ENCODE measurements around the gene UNC45B. TPM values are rescaled to one million over a fixed set of nuclear protein-coding genes. Genes with fewer than 3 reads are reported as not detected.

Gene UNC45B
- polyA plus RNA-seq, 1 of the 3 experiments (the other 2 are of a cell fraction) = not detected

DNA sequence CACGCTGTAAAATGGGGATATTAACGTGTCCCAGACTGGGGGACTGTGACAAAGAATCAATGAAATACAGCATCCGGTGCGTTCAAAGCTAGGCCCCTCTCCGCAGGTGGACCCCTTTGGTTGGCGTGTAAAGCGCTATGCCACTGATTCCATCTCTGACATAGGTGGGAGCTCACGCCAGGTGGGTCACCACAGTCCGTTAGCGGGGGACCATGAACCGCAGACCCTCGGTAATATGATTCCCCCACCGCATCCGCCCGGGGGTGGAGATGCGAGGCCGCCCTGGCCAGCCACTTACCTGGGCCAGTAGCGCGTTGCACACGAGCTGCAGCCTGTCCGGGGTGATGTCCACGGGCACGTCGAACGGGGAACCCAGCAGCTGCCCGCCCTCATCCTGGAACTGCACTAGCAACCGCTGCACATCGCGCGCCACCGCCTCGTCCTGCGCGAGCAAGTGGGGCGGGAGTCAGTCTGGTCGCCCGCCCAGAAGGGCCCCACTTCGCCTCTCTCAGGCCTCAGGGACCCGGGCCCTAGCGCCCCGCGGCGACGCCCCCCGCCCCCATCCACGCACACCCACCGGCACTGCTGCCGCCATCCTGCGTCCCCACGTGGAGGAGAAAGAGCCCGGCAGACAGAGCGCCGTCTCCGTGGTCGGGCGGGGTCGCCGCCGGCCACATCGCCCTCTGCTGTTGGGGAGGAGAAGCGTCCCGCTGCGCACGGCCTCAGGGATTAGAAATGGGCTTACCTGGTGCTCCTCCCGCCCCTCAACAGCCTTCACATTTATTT lies 5.7 kb upstream of the UNC45B start, which contains the start of gene NLE1:
NLE1 (minus strand) TSS at position 623 of the 786 bp plus-strand sequence; CDS start at position 595, 28 bp downstream.
- peak within 1 kb of the TSS; percentile 98 for H3K4me2 ChIP-seq
- peaks cover 29% of the 10 kb centered on the region for H3K79me2 ChIP-seq (ENCODE audit: insufficient read depth)
- peak; percentile 94 for DNase-seq
- no peaks in the 10 kb centered on the region for H3K9me2 ChIP-seq
- no peaks in the 10 kb centered on the region; the same call in 1 of the 2 replicates for H3K27me3 ChIP-seq (ENCODE audit: insufficient read depth)
- WGBS (ENCODE audit: low lambda C conversion rate) = 3% methylated on average over 30 of the region's 65 CpGs
- peak within 1 kb of the TSS in 1 of 2 experiments; percentile 47; a peak in 1 of 4 replicates for H3K27ac ChIP-seq (ENCODE audit: low read depth in 2 of 2, low read length in 1 of 2)
- H4K20me1 ChIP-seq (ENCODE audit: insufficient read depth) = no peaks in the 10 kb centered on the region
- no peaks in the 10 kb centered on the region for H3K9me3 ChIP-seq
- H3F3A ChIP-seq (replicated peaks; ENCODE audit: insufficient read depth) = no peaks in the 10 kb centered on the region
- peak within 1 kb of the TSS; percentile 81 for H3K9ac ChIP-seq
- H3K36me3 ChIP-seq (replicated peaks in 1 of 2; ENCODE audit: control insufficient read depth in 1 of 2, insufficient read depth in 2 of 2, low read length in 1 of 2) = peaks cover 13 to 23% of the 10 kb centered on the region in 2 experiments
- H3K4me1 ChIP-seq (ENCODE audit: control insufficient read depth in 1 of 2, insufficient read depth in 2 of 2, low read depth in 1 of 2, low read length in 1 of 2) = peaks cover 0 to 3% of the 10 kb centered on the region in 2 experiments; a peak in 1 of 4 replicates
- H3K4me3 ChIP-seq (ENCODE audit: low read depth in 2 of 2, low read length in 1 of 2) = peak within 1 kb of the TSS; percentile 91 to 99
- ChIA-PET CTCF (interaction anchor here (0.6 to 3.4 kb wide), 16 partner anchors 11 to 758 kb away, joined by 3 to 11 read pairs (median 4); partner anchors contain the start of gene RAD51D), POLR2A (interaction anchor here (1.0 to 1.3 kb wide), 3 partner anchors 11 to 23 kb away, joined by 3 to 5 read pairs (median 4); partner anchors contain the start of genes FNDC8 and RAD51D)
- H2AFZ ChIP-seq (ENCODE audit: low read depth) = peak within 1 kb of the TSS; percentile 95
- TF ChIP-seq ELF1 (IDR thresholded peaks at IDR 0.05) = 0 out of 2 replicates have a peak, but pooled peaks have one; percentile 23
- TF ChIP-seq FOXM1 (IDR thresholded peaks at IDR 0.05; ENCODE audit: low read depth) = no peak
- no peak for TF ChIP-seq NFIC (IDR thresholded peaks at IDR 0.05; ENCODE audit: borderline replicate concordance)
- TF ChIP-seq, protein P1, sequence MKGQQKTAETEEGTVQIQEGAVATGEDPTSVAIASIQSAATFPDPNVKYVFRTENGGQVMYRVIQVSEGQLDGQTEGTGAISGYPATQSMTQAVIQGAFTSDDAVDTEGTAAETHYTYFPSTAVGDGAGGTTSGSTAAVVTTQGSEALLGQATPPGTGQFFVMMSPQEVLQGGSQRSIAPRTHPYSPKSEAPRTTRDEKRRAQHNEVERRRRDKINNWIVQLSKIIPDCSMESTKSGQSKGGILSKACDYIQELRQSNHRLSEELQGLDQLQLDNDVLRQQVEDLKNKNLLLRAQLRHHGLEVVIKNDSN (IDR thresholded peaks at IDR 0.05; ENCODE audit: borderline replicate concordance, low read depth) = peak; percentile 85
- TF ChIP-seq RXRA (IDR thresholded peaks at IDR 0.05; ENCODE audit: borderline replicate concordance, low read depth) = no peak
- TF ChIP-seq, protein P2, sequence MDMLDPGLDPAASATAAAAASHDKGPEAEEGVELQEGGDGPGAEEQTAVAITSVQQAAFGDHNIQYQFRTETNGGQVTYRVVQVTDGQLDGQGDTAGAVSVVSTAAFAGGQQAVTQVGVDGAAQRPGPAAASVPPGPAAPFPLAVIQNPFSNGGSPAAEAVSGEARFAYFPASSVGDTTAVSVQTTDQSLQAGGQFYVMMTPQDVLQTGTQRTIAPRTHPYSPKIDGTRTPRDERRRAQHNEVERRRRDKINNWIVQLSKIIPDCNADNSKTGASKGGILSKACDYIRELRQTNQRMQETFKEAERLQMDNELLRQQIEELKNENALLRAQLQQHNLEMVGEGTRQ (IDR thresholded peaks at IDR 0.05; ENCODE audit: borderline replicate concordance, low read depth, low read length) = peak; percentile 28; the same call in 1 of the 2 replicates
- TF ChIP-seq CTCF (IDR thresholded peaks at IDR 0.05) = peak; percentile 83
- 0 out of 2 replicates have a peak, but pooled peaks have one; percentile 14 for TF ChIP-seq TEAD4 (IDR thresholded peaks at IDR 0.05; ENCODE audit: borderline replicate concordance, insufficient read depth)
- no peak for TF ChIP-seq IRF3 (IDR thresholded peaks at IDR 0.05; ENCODE audit: low read depth, low read length)
- no peak for TF ChIP-seq GATA2 (CRISPR knock-in tag; IDR thresholded peaks at IDR 0.05)
- peak; percentile 33; the same call in 1 of the 2 replicates for TF ChIP-seq SMC3 (IDR thresholded peaks at IDR 0.05; ENCODE audit: low read depth, low read length)
- no peak for TF ChIP-seq FOXJ3 (CRISPR knock-in tag; IDR thresholded peaks at IDR 0.05)
- no peak for TF ChIP-seq FOSL2 (IDR thresholded peaks at IDR 0.05; ENCODE audit: borderline replicate concordance, low read depth)
- TF ChIP-seq ZBTB33 (IDR thresholded peaks at IDR 0.05; ENCODE audit: borderline replicate concordance, low read depth) = peak; percentile 51; the same call in 1 of the 2 replicates
- TF ChIP-seq NRF1 (IDR thresholded peaks at IDR 0.05; ENCODE audit: low read depth, low read length) = no peak
- no peak for TF ChIP-seq EZH2phosphoT487 (IDR thresholded peaks at IDR 0.05; ENCODE audit: borderline replicate concordance, low read depth)
- TF ChIP-seq SIN3A (IDR thresholded peaks at IDR 0.05; ENCODE audit: borderline replicate concordance, low read depth, low read length) = peak; percentile 99
- peak; percentile 49 for TF ChIP-seq GABPA (IDR thresholded peaks at IDR 0.05; ENCODE audit: low read depth)
- peak; percentile 28; the same call in 1 of the 2 replicates for TF ChIP-seq PBX3 (IDR thresholded peaks at IDR 0.05)
- TF ChIP-seq RCOR1 (IDR thresholded peaks at IDR 0.05; ENCODE audit: low read length) = peak; percentile 51
